Liver (tissue), 9 donors: ENCODE results near the gene TRIM63. TPM values are rescaled to one million over a fixed set of nuclear protein-coding genes. Genes with fewer than 3 reads are reported as not detected.

Source experiments
- DNase-seq: peaks from one replicate; pipeline ENCODE4 v3.0.0-alpha.2; 2017; ENCODE audit warnings: low spot score
- H3K27ac ChIP-seq, 2 donors: one replicate each; pipeline ENCODE4 v1.7.0; 2013; ENCODE audit warnings: inconsistent platforms in 2 of 2, low read length in 2 of 2, control low read depth in 1 of 2, low read depth in 1 of 2, mild to moderate bottlenecking in 1 of 2
- H3K27me3 ChIP-seq, 4 donors: one replicate each; pipeline versions ENCODE4 v1.6.1 to v1.7.0; 2013; ENCODE audit warnings: low read length in 3 of 4, inconsistent platforms in 1 of 4, mild to moderate bottlenecking in 1 of 4, moderate library complexity in 1 of 4; ENCODE audit not compliant: control insufficient read depth in 4 of 4, insufficient read depth in 4 of 4
- H3K36me3 ChIP-seq, 4 donors: one replicate each; pipeline versions ENCODE4 v1.6.1 to v1.7.0; 2013; ENCODE audit warnings: low read length in 3 of 4, mild to moderate bottlenecking in 3 of 4, low read depth in 1 of 4, moderate library complexity in 1 of 4; ENCODE audit not compliant: control insufficient read depth in 4 of 4, insufficient read depth in 3 of 4
- H3K4me1 ChIP-seq, 4 donors: one replicate each; pipeline versions ENCODE4 v1.6.1 to v1.7.0; 2013; ENCODE audit warnings: low read length in 3 of 4, mild to moderate bottlenecking in 3 of 4, moderate library complexity in 1 of 4; ENCODE audit not compliant: control insufficient read depth in 4 of 4, insufficient read depth in 4 of 4
- H3K4me3 ChIP-seq, 3 donors: one replicate each; pipeline versions ENCODE4 v1.6.1 to v1.7.0; 2013; ENCODE audit warnings: low read length in 3 of 3, control low read depth in 1 of 3, low read depth in 1 of 3, mild to moderate bottlenecking in 1 of 3
- H3K9ac ChIP-seq, 2 donors: one replicate each; pipeline ENCODE4 v1.7.0; 2013; ENCODE audit warnings: low read length in 2 of 2, mild to moderate bottlenecking in 2 of 2, moderate library complexity in 2 of 2, control low read depth in 1 of 2, low read depth in 1 of 2
- H3K9me3 ChIP-seq, 4 donors: one replicate each; pipeline versions ENCODE4 v1.6.1 to v1.7.0; 2013; ENCODE audit warnings: low read length in 3 of 4; ENCODE audit not compliant: control insufficient read depth in 4 of 4
- ATF3 ChIP-seq: IDR thresholded peaks from 2 replicates; pipeline ENCODE4 v1.6.1; 2016; ENCODE audit warnings: antibody characterized with exemption
- CTCF ChIP-seq: fragments of 150-350 bp; IDR thresholded peaks from 2 replicates; pipeline ENCODE4 v1.5.1; 2017; ENCODE audit warnings: improper control_type of control experiment, low read depth, low read length; ENCODE audit not compliant: missing input control
- EGR1 ChIP-seq, 2 donors: IDR thresholded peaks; 2 replicates each; pipeline ENCODE4 v1.6.1; 2016 to 2018; ENCODE audit warnings: antibody characterized with exemption in 2 of 2, low read depth in 2 of 2
- FOXA1 ChIP-seq: IDR thresholded peaks from 2 replicates; pipeline ENCODE4 v1.6.1; 2016; ENCODE audit warnings: antibody characterized with exemption
- GABPA ChIP-seq, 2 donors: IDR thresholded peaks in 1 of 2; conservative IDR thresholded peaks in 1 of 2; 2 replicates each; pipeline ENCODE4 v1.6.1; 2016; ENCODE audit warnings: antibody characterized with exemption in 2 of 2, mild to moderate bottlenecking in 1 of 2, moderate library complexity in 1 of 2
- HNF4A ChIP-seq, 2 donors: conservative IDR thresholded peaks; 2 replicates each; pipeline ENCODE4 v1.6.1; 2016; ENCODE audit warnings: antibody characterized with exemption in 2 of 2, mild to moderate bottlenecking in 2 of 2
- HNF4G ChIP-seq: IDR thresholded peaks from 2 replicates; pipeline ENCODE4 v1.6.1; 2016; ENCODE audit warnings: antibody characterized with exemption
- JUND ChIP-seq, 2 donors: IDR thresholded peaks; 2 replicates each; pipeline ENCODE4 v1.6.1; 2016; ENCODE audit warnings: antibody characterized with exemption in 2 of 2
- NR2F2 ChIP-seq: IDR thresholded peaks from 2 replicates; pipeline ENCODE4 v1.6.1; 2016; ENCODE audit warnings: antibody characterized with exemption
- RXRA ChIP-seq, 2 donors: IDR thresholded peaks; 2 replicates each; pipeline ENCODE4 v1.6.1; 2017 to 2018; ENCODE audit warnings: antibody characterized with exemption in 2 of 2, mild to moderate bottlenecking in 1 of 2
- SP1 ChIP-seq: IDR thresholded peaks from 2 replicates; pipeline ENCODE4 v1.6.1; 2018; ENCODE audit warnings: antibody characterized with exemption, mild to moderate bottlenecking
- TAF1 ChIP-seq: conservative IDR thresholded peaks from 2 replicates; pipeline ENCODE4 v1.6.1; 2016; ENCODE audit warnings: antibody characterized with exemption, mild to moderate bottlenecking
- YY1 ChIP-seq: IDR thresholded peaks from 2 replicates; pipeline ENCODE4 v1.6.1; 2016; ENCODE audit warnings: antibody characterized with exemption, mild to moderate bottlenecking
- ZBTB33 ChIP-seq: IDR thresholded peaks from 2 replicates; pipeline ENCODE4 v1.6.1; 2016; ENCODE audit warnings: antibody characterized with exemption
- WGBS: extraction: QIAGEN DNeasy Blood & Tissue Kit; methylation state at CpG from one replicate; pipeline ENCODE4 v1.1.7; 2013; 5-methylcytosine and 5-hydroxymethylcytosine counted together
- polyA plus RNA-seq, 2 donors: library from polyadenylated mRNA; stranded (reverse) in 1 of 2; unstranded in 1 of 2; fragments of 200-250 nt in 1 of 2; fragments of >200 nt in 1 of 2; fragmentation: Nextera tagmentation in 1 of 2; extraction: Ambion mirVana in 1 of 2; gene quantifications; one replicate each; pipeline versions ENCODE4 v1.2.1 to v1.2.3, GENCODE V29; 2013 to 2015
- total RNA-seq, 2 donors: library from RNA; depleted of rRNA; stranded (reverse); fragments of >200 nt; gene quantifications; one replicate each; pipeline ENCODE4 v1.2.3, GENCODE V29; 2014
- TF ChIP-seq, protein P1 (sequence below): IDR thresholded peaks from 2 replicates; pipeline ENCODE4 v1.6.1; 2016; ENCODE audit warnings: antibody characterized with exemption
- TF ChIP-seq, protein P2 (sequence below): IDR thresholded peaks from 2 replicates; pipeline ENCODE4 v1.6.1; 2016; ENCODE audit warnings: antibody characterized with exemption, mild to moderate bottlenecking
- donor health status: healthy.
- donor health status: healthy.
- donor health status: healthy.
- donor health status: healthy.
- donor health status: healthy.

The TRIM63 gene
- total and polyA plus RNA-seq, 4 donors: 0.03 TPM; not detected in 3

GRCh38 chr1:26016258-26016952 lies 51.0 kb downstream of the TRIM63 start:
- no peaks in the 10 kb centered on the region for H3K36me3 ChIP-seq
- H3K9ac ChIP-seq: no peak overlapping the region
- H3K27ac ChIP-seq: no peak overlapping the region
- H3K4me1 ChIP-seq: peaks cover 0 to 10% (median 3%) of the 10 kb centered on the region in 4 donors
- H3K9me3 ChIP-seq: no peaks in the 10 kb centered on the region
- no peak overlapping the region for H3K4me3 ChIP-seq
- H3K27me3 ChIP-seq: no peaks in the 10 kb centered on the region
- no peak for DNase-seq
- 90% methylated on average over 10 of the region's 10 CpGs for WGBS
- no peak for TF ChIP-seq FOXA1
- no peak for TF ChIP-seq JUND (IDR thresholded peaks at IDR 0.05)
- TF ChIP-seq ZBTB33: no peak
- TF ChIP-seq SP1: no peak
- TF ChIP-seq TAF1: no peak
- no peak for TF ChIP-seq YY1
- no peak for TF ChIP-seq EGR1 (IDR thresholded peaks at IDR 0.05; ENCODE audit: low read depth in 2 of 2)
- no peak for TF ChIP-seq RXRA (IDR thresholded peaks at IDR 0.05)
- TF ChIP-seq HNF4A (conservative IDR thresholded peaks at IDR 0.05): no peak
- no peak for TF ChIP-seq HNF4G
- TF ChIP-seq ATF3: no peak
- no peak for TF ChIP-seq GABPA (IDR thresholded peaks at IDR 0.05 in 1 of 2, conservative IDR thresholded peaks at IDR 0.05 in 1 of 2)
- no peak for TF ChIP-seq CTCF
- no peak for TF ChIP-seq NR2F2

GRCh38 chr1:26015358-26015757 lies 52.1 kb downstream of the TRIM63 start:
- no peaks in the 10 kb centered on the region for H3K36me3 ChIP-seq
- no peak overlapping the region for H3K9ac ChIP-seq
- no peak overlapping the region for H3K4me3 ChIP-seq
- H3K9me3 ChIP-seq: no peaks in the 10 kb centered on the region
- H3K27me3 ChIP-seq: no peaks in the 10 kb centered on the region
- TF ChIP-seq TAF1 (no peak), YY1 (no peak), EGR1 (IDR thresholded peaks at IDR 0.05; ENCODE audit: low read depth in 2 of 2) (no peak), FOXA1 (no peak), GABPA (IDR thresholded peaks at IDR 0.05 in 1 of 2, conservative IDR thresholded peaks at IDR 0.05 in 1 of 2) (no peak), RXRA (IDR thresholded peaks at IDR 0.05) (no peak), JUND (IDR thresholded peaks at IDR 0.05) (no peak), ZBTB33 (no peak)
- TF ChIP-seq, protein P1, sequence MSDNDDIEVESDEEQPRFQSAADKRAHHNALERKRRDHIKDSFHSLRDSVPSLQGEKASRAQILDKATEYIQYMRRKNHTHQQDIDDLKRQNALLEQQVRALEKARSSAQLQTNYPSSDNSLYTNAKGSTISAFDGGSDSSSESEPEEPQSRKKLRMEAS: no peak
- TF ChIP-seq, protein P2, sequence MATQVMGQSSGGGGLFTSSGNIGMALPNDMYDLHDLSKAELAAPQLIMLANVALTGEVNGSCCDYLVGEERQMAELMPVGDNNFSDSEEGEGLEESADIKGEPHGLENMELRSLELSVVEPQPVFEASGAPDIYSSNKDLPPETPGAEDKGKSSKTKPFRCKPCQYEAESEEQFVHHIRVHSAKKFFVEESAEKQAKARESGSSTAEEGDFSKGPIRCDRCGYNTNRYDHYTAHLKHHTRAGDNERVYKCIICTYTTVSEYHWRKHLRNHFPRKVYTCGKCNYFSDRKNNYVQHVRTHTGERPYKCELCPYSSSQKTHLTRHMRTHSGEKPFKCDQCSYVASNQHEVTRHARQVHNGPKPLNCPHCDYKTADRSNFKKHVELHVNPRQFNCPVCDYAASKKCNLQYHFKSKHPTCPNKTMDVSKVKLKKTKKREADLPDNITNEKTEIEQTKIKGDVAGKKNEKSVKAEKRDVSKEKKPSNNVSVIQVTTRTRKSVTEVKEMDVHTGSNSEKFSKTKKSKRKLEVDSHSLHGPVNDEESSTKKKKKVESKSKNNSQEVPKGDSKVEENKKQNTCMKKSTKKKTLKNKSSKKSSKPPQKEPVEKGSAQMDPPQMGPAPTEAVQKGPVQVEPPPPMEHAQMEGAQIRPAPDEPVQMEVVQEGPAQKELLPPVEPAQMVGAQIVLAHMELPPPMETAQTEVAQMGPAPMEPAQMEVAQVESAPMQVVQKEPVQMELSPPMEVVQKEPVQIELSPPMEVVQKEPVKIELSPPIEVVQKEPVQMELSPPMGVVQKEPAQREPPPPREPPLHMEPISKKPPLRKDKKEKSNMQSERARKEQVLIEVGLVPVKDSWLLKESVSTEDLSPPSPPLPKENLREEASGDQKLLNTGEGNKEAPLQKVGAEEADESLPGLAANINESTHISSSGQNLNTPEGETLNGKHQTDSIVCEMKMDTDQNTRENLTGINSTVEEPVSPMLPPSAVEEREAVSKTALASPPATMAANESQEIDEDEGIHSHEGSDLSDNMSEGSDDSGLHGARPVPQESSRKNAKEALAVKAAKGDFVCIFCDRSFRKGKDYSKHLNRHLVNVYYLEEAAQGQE: no peak
- H3K4me1 ChIP-seq: peaks cover 0 to 8% (median 3%) of the 10 kb centered on the region in 4 donors
- no peak overlapping the region for H3K27ac ChIP-seq
- WGBS: 83% methylated on average over 2 of the region's 2 CpGs
- no peak for DNase-seq
